HL-60 (cell line): ENCODE measurements around the gene CREB3.

Experiments used
- GABPA ChIP-seq: IDR thresholded peaks from 2 replicates; pipeline ENCODE4 v1.6.1; 2012; ENCODE audit warnings: low read depth
- SPI1 ChIP-seq: IDR thresholded peaks from 2 replicates; pipeline ENCODE4 v1.6.1; 2012; ENCODE audit warnings: low read depth, mild to moderate bottlenecking, borderline replicate concordance
- TF ChIP-seq, protein P1 (sequence below): IDR thresholded peaks from one replicate; pipeline ENCODE4 v1.5.1; 2011; ENCODE audit warnings: low read length, control low read depth, inconsistent platforms; ENCODE audit not compliant: insufficient read depth

DNA sequence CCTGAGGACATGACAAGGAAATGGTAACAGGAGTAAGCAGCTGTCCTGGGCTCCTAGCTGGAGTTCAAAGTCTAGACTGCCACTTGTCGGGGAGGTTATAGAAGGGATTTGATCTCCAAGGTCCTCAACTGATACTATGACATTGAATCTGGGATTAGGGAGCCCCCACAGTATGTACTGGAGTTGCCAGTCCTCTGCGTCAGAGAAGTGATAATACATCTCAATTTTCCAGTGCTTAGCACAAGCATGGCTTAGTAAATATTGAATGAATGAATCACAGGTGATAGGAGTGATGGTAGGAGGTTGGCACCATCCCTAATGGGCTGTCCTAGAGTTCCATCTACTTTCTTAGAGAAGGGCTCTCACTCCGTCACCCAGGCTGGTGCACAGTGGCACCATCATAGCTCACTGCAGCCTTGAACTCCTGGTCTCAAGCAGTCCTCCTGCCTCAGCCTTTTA, 36.5 kb upstream of the CREB3 start:
- TF ChIP-seq, protein P1, sequence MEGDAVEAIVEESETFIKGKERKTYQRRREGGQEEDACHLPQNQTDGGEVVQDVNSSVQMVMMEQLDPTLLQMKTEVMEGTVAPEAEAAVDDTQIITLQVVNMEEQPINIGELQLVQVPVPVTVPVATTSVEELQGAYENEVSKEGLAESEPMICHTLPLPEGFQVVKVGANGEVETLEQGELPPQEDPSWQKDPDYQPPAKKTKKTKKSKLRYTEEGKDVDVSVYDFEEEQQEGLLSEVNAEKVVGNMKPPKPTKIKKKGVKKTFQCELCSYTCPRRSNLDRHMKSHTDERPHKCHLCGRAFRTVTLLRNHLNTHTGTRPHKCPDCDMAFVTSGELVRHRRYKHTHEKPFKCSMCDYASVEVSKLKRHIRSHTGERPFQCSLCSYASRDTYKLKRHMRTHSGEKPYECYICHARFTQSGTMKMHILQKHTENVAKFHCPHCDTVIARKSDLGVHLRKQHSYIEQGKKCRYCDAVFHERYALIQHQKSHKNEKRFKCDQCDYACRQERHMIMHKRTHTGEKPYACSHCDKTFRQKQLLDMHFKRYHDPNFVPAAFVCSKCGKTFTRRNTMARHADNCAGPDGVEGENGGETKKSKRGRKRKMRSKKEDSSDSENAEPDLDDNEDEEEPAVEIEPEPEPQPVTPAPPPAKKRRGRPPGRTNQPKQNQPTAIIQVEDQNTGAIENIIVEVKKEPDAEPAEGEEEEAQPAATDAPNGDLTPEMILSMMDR, result no peak
- TF ChIP-seq SPI1, result no peak
- no peak for TF ChIP-seq GABPA
